ENCODE measurements around the gene MAEL.
A peak's percentile ranks its signal among the peaks of the same experiment; 100 is the strongest.

The MAEL gene

DNA sequence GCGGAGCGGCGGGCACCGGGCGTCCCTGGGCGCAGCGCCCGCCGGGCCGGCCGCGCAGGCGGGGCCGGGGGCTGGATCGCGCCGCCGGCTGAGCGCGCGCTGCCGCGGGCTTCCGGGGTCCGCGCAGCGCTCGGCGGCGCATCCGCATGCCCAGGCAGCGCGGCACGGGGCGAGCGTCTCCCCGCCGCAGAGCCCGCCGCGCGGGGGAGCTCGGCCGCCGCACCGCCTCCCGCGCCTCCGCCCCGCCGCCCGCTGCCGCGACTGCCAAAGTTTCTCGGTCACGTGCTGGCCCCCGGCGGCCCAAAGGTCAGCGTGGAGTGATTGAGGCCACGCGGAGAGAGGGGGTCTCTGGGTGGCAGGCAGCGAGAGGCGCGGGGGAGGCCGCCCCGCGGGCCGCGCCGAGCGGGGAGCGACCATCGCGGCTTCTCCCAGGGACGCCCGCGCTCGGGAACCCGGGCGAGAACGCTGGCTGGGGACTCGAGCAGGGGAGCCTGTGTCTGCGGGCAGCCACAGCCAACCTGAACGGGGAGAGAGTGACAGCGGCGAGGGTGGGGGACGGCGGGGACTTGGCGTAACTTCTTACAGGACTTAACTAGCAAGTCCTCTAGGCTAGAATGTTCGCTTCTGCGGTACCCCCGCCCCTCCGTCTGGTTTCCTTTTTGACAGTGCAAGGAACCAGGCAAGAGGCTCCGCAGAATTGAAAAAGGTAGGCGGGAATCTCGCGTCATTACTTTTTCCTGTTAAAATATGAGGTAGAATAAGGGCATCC, 13.5 kb upstream of the MAEL start, which contains the start of gene ILDR2:
ILDR2 (minus strand) TSS at position 180 of the 769 bp plus-strand sequence. CDS start 272 bp downstream, outside the sequence.
- Histone ChIP-seq H3K27me3 (peaks cover 49% of the 10 kb centered on the region), H3K4me1 (no peaks in the 10 kb centered on the region), H3K9me3 (no peaks in the 10 kb centered on the region), H3K4me3 (ENCODE audit: low read depth, low read length) (peak within 1 kb of the TSS; percentile 55), H3K36me3 (no peaks in the 10 kb centered on the region)
- TF ChIP-seq, protein P1, sequence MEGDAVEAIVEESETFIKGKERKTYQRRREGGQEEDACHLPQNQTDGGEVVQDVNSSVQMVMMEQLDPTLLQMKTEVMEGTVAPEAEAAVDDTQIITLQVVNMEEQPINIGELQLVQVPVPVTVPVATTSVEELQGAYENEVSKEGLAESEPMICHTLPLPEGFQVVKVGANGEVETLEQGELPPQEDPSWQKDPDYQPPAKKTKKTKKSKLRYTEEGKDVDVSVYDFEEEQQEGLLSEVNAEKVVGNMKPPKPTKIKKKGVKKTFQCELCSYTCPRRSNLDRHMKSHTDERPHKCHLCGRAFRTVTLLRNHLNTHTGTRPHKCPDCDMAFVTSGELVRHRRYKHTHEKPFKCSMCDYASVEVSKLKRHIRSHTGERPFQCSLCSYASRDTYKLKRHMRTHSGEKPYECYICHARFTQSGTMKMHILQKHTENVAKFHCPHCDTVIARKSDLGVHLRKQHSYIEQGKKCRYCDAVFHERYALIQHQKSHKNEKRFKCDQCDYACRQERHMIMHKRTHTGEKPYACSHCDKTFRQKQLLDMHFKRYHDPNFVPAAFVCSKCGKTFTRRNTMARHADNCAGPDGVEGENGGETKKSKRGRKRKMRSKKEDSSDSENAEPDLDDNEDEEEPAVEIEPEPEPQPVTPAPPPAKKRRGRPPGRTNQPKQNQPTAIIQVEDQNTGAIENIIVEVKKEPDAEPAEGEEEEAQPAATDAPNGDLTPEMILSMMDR (IDR thresholded peaks at IDR 0.05; ENCODE audit: low read depth, low read length): no peak
- peak; percentile 37 for DNase-seq

DNA sequence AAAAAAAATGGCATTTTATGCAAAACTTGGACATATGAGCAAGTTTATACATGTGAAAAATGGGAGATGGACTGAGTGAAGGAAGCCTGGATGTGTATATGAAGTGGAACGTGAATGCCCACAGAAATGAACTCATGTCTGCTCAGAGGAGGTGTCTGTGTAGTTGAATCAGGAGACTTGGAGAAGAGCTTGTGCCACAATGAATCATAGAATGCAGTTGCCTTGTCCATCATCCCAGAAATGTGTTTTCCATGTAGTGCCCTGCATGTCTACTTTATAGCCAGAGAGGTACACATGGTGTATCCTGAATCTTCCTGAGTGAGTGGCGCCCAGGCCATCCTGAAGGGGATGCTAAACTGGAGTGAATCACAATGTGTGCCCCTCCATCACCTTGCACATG, 11.1 kb upstream of the MAEL start:
- peaks cover 39% of the 10 kb centered on the region for H3K27me3 ChIP-seq
- no peak for DNase-seq
- no peak overlapping the region for H3K4me3 ChIP-seq (ENCODE audit: low read depth, low read length)
- H3K4me1 ChIP-seq: no peaks in the 10 kb centered on the region
- TF ChIP-seq, protein P1 (IDR thresholded peaks at IDR 0.05; ENCODE audit: low read depth, low read length): no peak
- no peaks in the 10 kb centered on the region for H3K36me3 ChIP-seq
- H3K9me3 ChIP-seq: no peaks in the 10 kb centered on the region

DNA sequence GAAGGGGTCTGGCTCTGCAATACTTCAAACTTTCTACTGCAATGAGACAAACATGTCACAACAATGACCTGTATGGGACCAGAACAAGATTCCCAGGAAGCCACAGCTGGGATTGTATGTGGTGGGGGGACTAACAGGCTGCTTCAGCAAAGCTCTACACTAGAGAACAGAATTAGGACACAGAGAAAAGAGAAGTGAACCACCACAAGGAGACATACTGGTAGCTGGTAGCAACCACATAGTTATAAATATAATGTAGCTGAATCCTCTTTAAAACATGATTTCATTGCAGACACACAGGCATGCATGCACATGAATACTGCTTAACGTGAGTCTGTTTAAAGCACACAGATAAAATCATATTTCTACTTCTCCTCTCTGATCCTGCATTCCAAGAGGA, 10.3 kb upstream of the MAEL start:
- Histone ChIP-seq H3K9me3 (no peaks in the 10 kb centered on the region), H3K36me3 (no peaks in the 10 kb centered on the region), H3K27me3 (peaks cover 33% of the 10 kb centered on the region), H3K4me1 (no peaks in the 10 kb centered on the region), H3K4me3 (ENCODE audit: low read depth, low read length) (no peak overlapping the region)
- no peak for DNase-seq
- TF ChIP-seq, protein P1 (IDR thresholded peaks at IDR 0.05; ENCODE audit: low read depth, low read length): no peak

DNA sequence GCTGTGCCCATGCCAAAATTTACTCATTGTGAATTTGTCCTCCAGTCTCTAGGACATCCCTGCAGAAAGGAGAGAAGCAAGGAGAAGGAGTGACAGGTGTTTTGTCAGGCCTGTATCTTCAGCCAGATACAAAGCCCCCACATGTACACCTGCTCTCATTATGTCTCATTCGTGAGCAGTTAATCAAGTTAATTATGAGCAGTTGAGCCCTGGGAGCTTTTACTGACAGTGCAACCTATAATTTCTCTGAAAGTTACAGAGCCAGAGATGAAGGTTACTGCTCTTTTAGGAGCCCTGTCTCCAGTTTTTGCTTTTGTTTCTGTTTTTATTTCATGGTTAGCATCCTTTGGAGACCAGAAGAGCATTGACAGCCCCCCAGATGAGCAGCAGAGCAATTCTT, 8.7 kb upstream of the MAEL start:
- Histone ChIP-seq H3K4me3 (ENCODE audit: low read depth, low read length) (no peak overlapping the region), H3K27me3 (peaks cover 19% of the 10 kb centered on the region), H3K9me3 (no peaks in the 10 kb centered on the region), H3K4me1 (no peaks in the 10 kb centered on the region), H3K36me3 (no peaks in the 10 kb centered on the region)
- DNase-seq: no peak
- TF ChIP-seq, protein P1 (IDR thresholded peaks at IDR 0.05; ENCODE audit: low read depth, low read length): no peak

DNA sequence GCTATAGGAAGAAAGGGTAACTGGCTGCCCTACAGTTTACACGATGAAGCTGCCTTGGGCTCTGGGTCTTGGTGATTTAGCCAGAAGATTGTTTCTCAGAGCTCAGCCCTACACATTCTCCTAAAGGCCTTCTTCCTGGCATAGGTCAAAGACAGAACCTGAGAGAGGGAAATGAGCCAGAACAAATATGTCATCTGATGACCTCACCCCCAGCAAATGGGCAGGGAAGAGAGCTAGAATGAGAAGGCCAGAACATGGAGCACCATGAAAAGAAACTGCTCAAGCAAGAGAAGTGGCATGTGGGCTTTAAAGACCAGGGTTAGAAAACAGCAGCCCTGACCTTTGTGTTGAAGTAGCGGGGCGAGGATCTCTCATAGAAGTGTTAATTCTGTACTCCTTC, 8.3 kb upstream of the MAEL start:
- H3K4me1 ChIP-seq: no peaks in the 10 kb centered on the region
- H3K9me3 ChIP-seq: no peaks in the 10 kb centered on the region
- H3K4me3 ChIP-seq (ENCODE audit: low read depth, low read length): no peak overlapping the region
- no peak for DNase-seq
- TF ChIP-seq, protein P1 (IDR thresholded peaks at IDR 0.05; ENCODE audit: low read depth, low read length): no peak
- peaks cover 15% of the 10 kb centered on the region for H3K27me3 ChIP-seq
- H3K36me3 ChIP-seq: no peaks in the 10 kb centered on the region

DNA sequence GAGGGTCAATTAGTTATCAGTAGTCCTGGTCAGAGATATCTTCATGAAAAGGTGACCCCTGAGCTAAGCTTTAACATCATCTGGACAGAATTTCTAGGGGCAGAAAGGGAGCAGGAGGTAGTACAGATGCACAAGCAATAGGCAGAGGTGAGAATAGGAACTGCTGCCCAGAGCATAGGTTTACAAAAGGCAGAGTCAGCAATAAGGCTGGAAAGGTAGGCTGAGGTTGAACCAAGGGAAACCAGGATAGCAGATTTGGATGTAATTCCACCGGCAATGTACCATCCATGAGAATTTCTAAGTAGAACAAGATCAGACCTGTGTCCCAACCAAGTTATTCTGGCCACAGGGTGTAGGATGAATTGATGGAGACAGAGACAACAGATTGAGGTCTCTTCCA, 7.5 kb upstream of the MAEL start:
- DNase-seq: no peak
- H3K36me3 ChIP-seq: no peaks in the 10 kb centered on the region
- H3K27me3 ChIP-seq: peaks cover 7% of the 10 kb centered on the region
- TF ChIP-seq, protein P1 (IDR thresholded peaks at IDR 0.05; ENCODE audit: low read depth, low read length): no peak
- no peaks in the 10 kb centered on the region for H3K9me3 ChIP-seq
- H3K4me1 ChIP-seq: no peaks in the 10 kb centered on the region
- H3K4me3 ChIP-seq (ENCODE audit: low read depth, low read length): no peak overlapping the region

Data from BE2C (cell line).